Uterus (tissue), 2 donors: ENCODE results near the gene SH3PXD2B.

Experiments
- CTCF ChIP-seq, 4 experiments: fragments of 200-600 bp in 2 of 4; fragments of 450-650 bp in 2 of 4; sonication (generic) in 2 of 4; IDR thresholded peaks; one replicate each; pipeline ENCODE4 v1.5.1; 2016 to 2019; ENCODE audit warnings: antibody characterized with exemption in 4 of 4, mild to moderate bottlenecking in 2 of 4, moderate library complexity in 1 of 4
- POLR2A ChIP-seq, 2 donors: fragments of 450-650 bp; IDR thresholded peaks; one replicate each; pipeline ENCODE4 v1.6.1; 2016; ENCODE audit warnings: antibody characterized with exemption in 2 of 2, mild to moderate bottlenecking in 1 of 2, moderate library complexity in 1 of 2

- TF ChIP-seq CTCF (IDR thresholded peaks at IDR 0.05), result peak in 1 of 4 experiments; percentile 2
- no peak for TF ChIP-seq POLR2A (IDR thresholded peaks at IDR 0.05)
Observed at GRCh38 chr5:172455087-172455381, 709 bp upstream of the SH3PXD2B start.
